HG03354 (cell line): Measurements from ENCODE around the gene CD36.

Experiments
- ATAC-seq: cut with Tn5 transposase; IDR thresholded peaks from one replicate; pipeline ENCODE4 v1.9.1; 2021; ENCODE audit warnings: mild to moderate bottlenecking; ENCODE audit not compliant: unreplicated experiment, poor library complexity, severe bottlenecking

The CD36 gene

GRCh38 chr7:80637911-80638765, at the start of gene CD36:
CD36 (plus strand) TSS chr7:80638642; CDS start chr7:80646741, 8,099 bp downstream.
- ATAC-seq = no peak

- ATAC-seq = no peak
These were observed 48.8 kb upstream of the CD36 start for GRCh38 chr7:80589631-80590030.

DNA sequence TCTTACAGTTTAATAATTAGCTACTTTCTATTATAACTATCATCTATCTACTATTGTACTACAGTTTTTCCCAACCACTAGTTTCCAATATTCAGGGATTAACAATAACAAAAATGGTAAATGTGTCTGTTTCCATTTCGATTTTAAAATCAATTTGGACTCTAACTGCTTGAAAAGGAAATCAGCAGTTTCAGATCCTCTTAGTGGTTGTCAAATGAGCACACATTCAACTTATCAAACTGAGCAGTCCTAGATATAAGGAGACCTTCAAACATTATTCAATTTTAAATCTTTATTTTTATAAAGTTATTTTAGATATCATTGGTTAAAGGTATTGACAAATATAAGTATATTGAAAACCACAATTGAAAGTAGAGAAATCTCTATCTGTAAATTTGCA, 46.8 kb upstream of the CD36 start:
- ATAC-seq = no peak

DNA sequence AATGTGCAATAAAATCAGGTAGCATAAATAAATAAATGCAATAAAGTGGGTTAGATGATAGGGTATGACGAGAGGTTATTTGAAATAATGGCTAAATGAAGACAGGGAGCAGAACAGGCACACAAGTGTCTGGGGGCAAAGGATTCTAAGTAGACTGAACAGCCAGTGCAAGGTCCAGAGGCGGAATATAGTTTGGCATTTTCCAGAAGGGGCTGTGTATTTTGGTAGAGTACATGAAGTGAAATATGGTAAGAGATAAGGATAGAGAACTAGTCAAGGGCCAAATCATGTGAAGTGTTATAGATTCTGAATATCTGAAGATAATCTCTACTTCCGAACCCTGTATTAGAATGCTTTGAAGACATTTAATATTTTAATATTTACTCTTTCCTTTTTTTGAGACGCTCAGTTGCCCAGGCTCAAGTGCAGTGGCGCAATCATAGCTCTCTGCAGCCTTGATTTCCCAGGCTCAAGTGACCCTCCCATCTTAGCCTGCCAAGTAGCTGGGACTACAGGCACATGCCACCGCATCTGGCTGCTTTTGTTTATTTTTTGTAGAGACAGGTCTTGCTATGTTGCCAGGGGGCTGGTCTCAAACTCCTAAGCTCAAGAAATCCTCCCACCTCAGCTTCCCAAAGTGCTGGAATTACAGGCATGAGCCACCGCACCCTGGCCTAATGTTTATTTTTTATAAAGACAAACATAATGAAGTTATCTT, 44.4 kb upstream of the CD36 start:
- ATAC-seq = no peak

GRCh38 chr7:80596933-80597517, 41.4 kb upstream of the CD36 start:
- ATAC-seq = no peak

GRCh38 chr7:80597875-80598274, 40.6 kb upstream of the CD36 start:
- no peak for ATAC-seq

GRCh38 chr7:80600046-80600445, 38.4 kb upstream of the CD36 start:
- ATAC-seq = no peak

GRCh38 chr7:80601999-80602398, 36.4 kb upstream of the CD36 start:
- ATAC-seq = no peak

DNA sequence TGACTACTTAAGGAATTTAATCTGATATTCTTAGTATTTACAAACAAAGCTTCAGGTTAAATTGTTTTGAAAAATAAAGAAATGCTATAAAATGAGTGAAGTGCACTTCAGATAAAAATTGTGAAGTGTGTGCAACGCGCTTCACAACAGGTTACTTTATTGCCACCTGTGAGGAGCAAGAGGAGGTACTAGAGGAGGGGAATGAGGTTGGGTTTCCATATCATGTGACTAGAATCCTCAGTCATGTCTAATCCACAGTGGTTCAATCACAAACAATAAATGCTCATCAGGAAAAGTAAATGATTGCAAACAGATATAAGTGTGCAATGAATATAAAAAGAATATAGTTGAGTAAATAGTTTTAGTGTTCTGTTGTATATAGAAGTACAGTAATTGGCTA, 34.5 kb upstream of the CD36 start:
- no peak for ATAC-seq

GRCh38 chr7:80604436-80604835, 34.0 kb upstream of the CD36 start:
- no peak for ATAC-seq

DNA sequence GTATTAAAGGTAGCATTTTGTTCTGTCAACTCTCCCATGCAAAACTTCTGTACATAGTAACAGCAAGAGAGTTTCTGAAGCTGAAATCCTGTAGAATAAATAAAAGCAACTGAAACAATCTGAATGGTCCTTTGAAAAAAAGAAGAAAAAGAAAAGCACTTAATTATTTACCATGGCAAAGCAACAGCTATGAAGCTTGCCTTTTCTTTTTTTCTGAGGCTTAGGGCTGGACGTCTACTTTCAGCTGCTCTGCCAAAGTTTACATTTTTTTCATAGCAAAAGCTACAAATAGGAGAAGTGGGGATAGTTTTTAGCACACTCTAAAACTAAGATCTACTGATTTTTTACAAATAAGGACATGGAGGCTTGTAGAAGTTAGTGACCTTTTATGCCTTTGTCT, 31.3 kb upstream of the CD36 start:
- ATAC-seq = no peak

- no peak for ATAC-seq
These were observed 30.1 kb upstream of the CD36 start for GRCh38 chr7:80608336-80608735.

GRCh38 chr7:80609751-80610150, 28.7 kb upstream of the CD36 start:
- no peak for ATAC-seq

- ATAC-seq = no peak
These were observed 27.1 kb upstream of the CD36 start for GRCh38 chr7:80611353-80611752.

GRCh38 chr7:80611779-80612178, 26.7 kb upstream of the CD36 start:
- no peak for ATAC-seq

GRCh38 chr7:80612880-80613279, 25.6 kb upstream of the CD36 start:
- no peak for ATAC-seq

GRCh38 chr7:80613519-80613918, 24.9 kb upstream of the CD36 start:
- ATAC-seq = no peak

DNA sequence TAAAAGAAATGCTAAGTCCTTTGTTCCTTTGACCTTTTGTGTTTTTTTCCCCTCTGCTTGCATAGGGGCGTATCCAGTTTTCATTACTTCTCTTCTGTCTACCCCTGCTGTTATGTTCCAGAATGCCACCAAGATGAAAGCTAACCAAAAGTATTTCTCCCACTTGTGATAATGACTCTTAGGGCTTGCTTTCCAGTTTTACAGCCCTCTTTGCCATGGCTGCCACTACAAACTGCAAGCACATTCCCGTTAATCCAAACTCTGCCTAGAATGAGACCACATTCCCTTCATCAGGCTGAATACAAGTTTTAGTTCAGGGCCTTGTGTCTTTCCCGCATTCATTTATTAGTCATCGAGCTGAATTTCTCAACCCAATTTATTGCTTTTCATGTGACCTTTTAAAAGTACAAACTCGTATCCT, 23.6 kb upstream of the CD36 start:
- no peak for ATAC-seq

- ATAC-seq = no peak
These were observed 20.3 kb upstream of the CD36 start for GRCh38 chr7:80618096-80618495.

DNA sequence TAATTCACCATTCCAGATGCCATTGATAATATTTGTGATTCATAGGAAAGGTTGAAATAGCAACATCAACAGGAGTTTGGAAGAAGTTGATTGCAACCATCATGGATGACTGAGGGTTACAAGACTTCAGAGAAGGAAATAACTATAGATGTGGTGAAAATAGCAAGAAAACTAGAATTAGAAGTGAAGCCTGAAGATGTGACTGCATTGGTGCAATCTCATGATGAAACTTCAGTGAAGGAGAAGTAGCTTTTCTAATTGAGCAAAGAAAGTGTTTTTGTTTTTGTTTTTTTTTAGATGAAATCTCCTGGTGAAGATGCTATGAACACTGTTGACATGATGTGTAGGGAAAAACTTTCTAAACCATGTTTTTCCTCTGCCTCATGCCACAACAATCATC, 18.7 kb upstream of the CD36 start:
- ATAC-seq = no peak

GRCh38 chr7:80622541-80622940, 15.9 kb upstream of the CD36 start:
- ATAC-seq = no peak
